Measurements from ENCODE around the gene CAPN10.
A peak's percentile ranks its signal among the peaks of the same experiment; 100 is the strongest.
"Not testable (repeated sequence)": the region's sequence is repeated elsewhere in the genome, so short reads cannot be mapped to it uniquely, and the experiment has no call there.

CAPN10 gene

GRCh38 chr2:240586198-240586918, at the start of gene CAPN10:
TSS of gene CAPN10 (plus strand) at chr2:240586734. CDS start at chr2:240586912, 178 bp downstream.
- peak; percentile 96 for DNase-seq (ENCODE audit: low read depth)

- no peak for DNase-seq (ENCODE audit: low read depth)
These were observed 48.3 kb upstream of the CAPN10 start for GRCh38 chr2:240538031-240538780.

GRCh38 chr2:240539101-240539500, 47.4 kb upstream of the CAPN10 start:
- not testable (repeated sequence) for DNase-seq (ENCODE audit: low read depth)

GRCh38 chr2:240539906-240540305, 46.6 kb upstream of the CAPN10 start:
- DNase-seq (ENCODE audit: low read depth): no peak

GRCh38 chr2:240551288-240551687, 35.2 kb upstream of the CAPN10 start:
- DNase-seq (ENCODE audit: low read depth): no peak

- no peak for DNase-seq (ENCODE audit: low read depth)
These were observed 34.7 kb upstream of the CAPN10 start for GRCh38 chr2:240551811-240552210.

- DNase-seq (ENCODE audit: low read depth): no peak
These were observed 32.5 kb upstream of the CAPN10 start for GRCh38 chr2:240553956-240554480.

GRCh38 chr2:240554767-240555493, 31.6 kb upstream of the CAPN10 start:
- no peak for DNase-seq (ENCODE audit: low read depth)

- DNase-seq (ENCODE audit: low read depth): no peak
These were observed 30.8 kb upstream of the CAPN10 start for GRCh38 chr2:240555541-240556250.

- peak; percentile 55 for DNase-seq (ENCODE audit: low read depth)
These were observed 29.9 kb upstream of the CAPN10 start for GRCh38 chr2:240556553-240557100.

- no peak for DNase-seq (ENCODE audit: low read depth)
These were observed 29.3 kb upstream of the CAPN10 start for GRCh38 chr2:240557101-240557751.

- peak; percentile 73 for DNase-seq (ENCODE audit: low read depth)
These were observed 28.7 kb upstream of the CAPN10 start, which contains the start of gene ANKMY1 for GRCh38 chr2:240557808-240558207. TSS of gene ANKMY1 (minus strand) at chr2:240557988. CDS start at chr2:240557335, 653 bp downstream.

- no peak for DNase-seq (ENCODE audit: low read depth)
These were observed 28.2 kb upstream of the CAPN10 start for GRCh38 chr2:240558236-240558761.

GRCh38 chr2:240559286-240559685, 27.2 kb upstream of the CAPN10 start:
- DNase-seq (ENCODE audit: low read depth): no peak

GRCh38 chr2:240560084-240560479, 26.5 kb upstream of the CAPN10 start, which contains the start of gene DUSP28:
TSS of gene DUSP28 (plus strand) at chr2:240560357. CDS start at chr2:240560685, 328 bp downstream.
- peak; percentile 93 for DNase-seq (ENCODE audit: low read depth)

- peak; percentile 99 for DNase-seq (ENCODE audit: low read depth)
These were observed 25.8 kb upstream of the CAPN10 start for GRCh38 chr2:240560480-240561324.

- DNase-seq (ENCODE audit: low read depth): no peak
These were observed 25.1 kb upstream of the CAPN10 start for GRCh38 chr2:240561325-240561971.

GRCh38 chr2:240563231-240563630, 23.3 kb upstream of the CAPN10 start:
- not testable (repeated sequence) for DNase-seq (ENCODE audit: low read depth)

Measured in activated T-cell treated with anti-CD3 and anti-CD28 coated beads for 48 hours (primary cell).